ENCODE data around the gene MED10. TPM values are rescaled to one million over a fixed set of nuclear protein-coding genes. Genes with fewer than 3 reads are reported as not detected.

The MED10 gene
- total and polyA plus RNA-seq, 4 experiments from 2014 or later = 61.2 to 147 (median 84.7) TPM

DNA sequence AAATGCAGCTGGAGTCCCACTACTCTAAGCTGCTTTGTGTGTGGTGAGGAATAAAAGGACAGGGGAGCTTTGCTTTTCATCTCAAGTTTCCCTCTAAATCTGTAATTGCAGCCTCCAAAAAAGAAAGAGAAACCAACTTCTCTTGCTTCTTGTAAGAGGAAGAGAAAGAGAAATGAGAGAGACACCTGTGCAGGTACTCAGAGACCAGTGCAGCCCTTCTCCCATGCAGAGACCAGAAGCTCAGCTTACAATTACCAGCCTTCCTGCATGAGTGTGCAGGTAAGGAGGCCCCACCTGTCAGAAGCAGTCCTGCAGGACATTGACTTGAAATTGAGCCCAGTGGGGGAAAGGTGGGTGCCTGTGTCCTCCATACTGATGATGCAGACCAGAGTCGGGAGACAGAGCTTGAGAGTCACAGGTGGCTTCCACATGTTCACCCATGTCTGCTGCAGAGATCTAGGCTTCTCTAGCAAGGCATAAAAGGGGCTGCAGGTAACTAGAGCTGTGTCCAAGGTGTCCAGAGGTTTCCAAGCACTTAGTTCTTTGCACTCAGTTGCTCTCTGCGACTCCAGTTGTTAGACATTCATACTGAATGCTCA, 15.3 kb upstream of the MED10 start:
- Mint-ChIP-seq H3K27me3 (peaks cover 13 to 16% of the 10 kb centered on the region in 2 donors), H3K36me3 (peaks cover 0 to 2% of the 10 kb centered on the region in 2 donors), H3K27ac (no peak overlapping the region), H3K9me3 (no peaks in the 10 kb centered on the region), H3K4me3 (peak overlapping the region in 1 of 8 donors; percentile 1), H3K4me1 (peaks cover 0 to 9% (median 2%) of the 10 kb centered on the region in 4 donors)
- H3K4me3 ChIP-seq (ENCODE audit: low read length in 2 of 2) = no peak overlapping the region
- H3K27ac ChIP-seq (ENCODE audit: low read depth, low read length) = no peak overlapping the region
- H3K9me3 ChIP-seq (ENCODE audit: control insufficient read depth in 1 of 2, low read length in 2 of 2) = no peaks in the 10 kb centered on the region
- H3K4me1 ChIP-seq (ENCODE audit: insufficient read depth, low read length) = no peaks in the 10 kb centered on the region
- H3K36me3 ChIP-seq (ENCODE audit: insufficient read depth, low read length) = no peaks in the 10 kb centered on the region
- CTCF ChIA-PET (ENCODE audit: partially characterized antibody) = no interaction called here
- intact Hi-C loops (cut with micrococcal nuclease) = no loop called here
- DNase-seq = no peak
- POLR2A ChIA-PET (ENCODE audit: partially characterized antibody) = no interaction called here
- H3K27me3 ChIP-seq (ENCODE audit: insufficient read depth, low read length) = no peaks in the 10 kb centered on the region

DNA sequence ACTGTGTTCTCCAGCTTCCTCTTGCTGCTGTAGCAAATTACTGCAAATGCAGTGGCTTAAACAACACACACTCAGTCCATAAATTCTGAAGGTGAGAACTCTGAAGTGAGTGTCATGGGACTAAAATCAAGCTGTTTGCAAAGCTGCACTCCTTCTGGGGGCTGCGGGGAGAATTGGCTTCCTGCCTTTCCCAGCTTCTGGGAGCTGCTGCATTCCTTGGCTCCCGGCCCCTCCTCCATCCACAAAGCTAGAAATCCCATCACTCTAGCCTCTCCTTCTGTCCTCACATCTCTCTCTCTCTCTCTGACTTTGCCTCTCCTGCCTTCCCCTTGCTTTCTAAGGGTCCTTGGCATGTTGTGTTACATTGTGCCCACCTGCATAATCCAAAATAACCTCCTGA, 14.2 kb upstream of the MED10 start:
- Mint-ChIP-seq H3K27me3 (peaks cover 13 to 16% of the 10 kb centered on the region in 2 donors), H3K27ac (no peak overlapping the region), H3K4me3 (no peak overlapping the region), H3K9me3 (no peaks in the 10 kb centered on the region), H3K4me1 (peaks cover 0 to 9% (median 2%) of the 10 kb centered on the region in 4 donors), H3K36me3 (peaks cover 0 to 2% of the 10 kb centered on the region in 2 donors)
- intact Hi-C loops (cut with micrococcal nuclease) = no loop called here
- H3K27ac ChIP-seq (ENCODE audit: low read depth, low read length) = no peak overlapping the region
- CTCF ChIA-PET (ENCODE audit: partially characterized antibody) = no interaction called here
- H3K36me3 ChIP-seq (ENCODE audit: insufficient read depth, low read length) = no peaks in the 10 kb centered on the region
- H3K4me1 ChIP-seq (ENCODE audit: insufficient read depth, low read length) = no peaks in the 10 kb centered on the region
- H3K4me3 ChIP-seq (ENCODE audit: low read length in 2 of 2) = no peak overlapping the region
- H3K27me3 ChIP-seq (ENCODE audit: insufficient read depth, low read length) = no peaks in the 10 kb centered on the region
- POLR2A ChIA-PET (ENCODE audit: partially characterized antibody) = no interaction called here
- no peak for DNase-seq
- no peaks in the 10 kb centered on the region for H3K9me3 ChIP-seq (ENCODE audit: control insufficient read depth in 1 of 2, low read length in 2 of 2)

DNA sequence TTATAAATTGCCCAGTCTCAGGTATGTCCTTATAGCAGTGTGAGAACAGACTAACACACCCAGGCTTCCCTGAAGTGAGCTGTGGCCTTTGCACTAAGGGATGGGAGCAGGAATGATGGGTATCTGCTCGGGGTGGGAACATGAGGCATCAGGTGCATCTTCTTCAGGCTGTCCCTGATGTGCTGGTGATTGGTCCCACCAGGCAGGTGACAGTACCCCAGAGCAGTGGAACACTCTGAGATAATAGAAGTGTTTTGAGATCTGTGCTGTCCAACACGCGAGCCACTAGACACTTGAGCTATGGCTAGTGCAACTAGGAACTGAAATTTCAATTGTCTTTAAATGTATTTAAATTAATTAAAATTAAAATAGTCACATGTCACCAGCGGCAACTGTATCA, 12.8 kb upstream of the MED10 start:
- Mint-ChIP-seq H3K27ac (no peak overlapping the region), H3K27me3 (peaks cover 13 to 16% of the 10 kb centered on the region in 2 donors), H3K4me3 (no peak overlapping the region), H3K36me3 (peaks cover 0 to 2% of the 10 kb centered on the region in 2 donors), H3K4me1 (peaks cover 0 to 9% (median 2%) of the 10 kb centered on the region in 4 donors), H3K9me3 (no peaks in the 10 kb centered on the region)
- no peak for DNase-seq
- intact Hi-C loops (cut with micrococcal nuclease) = no loop called here
- H3K9me3 ChIP-seq (ENCODE audit: control insufficient read depth in 1 of 2, low read length in 2 of 2) = no peaks in the 10 kb centered on the region
- ChIA-PET POLR2A (ENCODE audit: partially characterized antibody) (no interaction called here), CTCF (ENCODE audit: partially characterized antibody) (no interaction called here)
- no peaks in the 10 kb centered on the region for H3K36me3 ChIP-seq (ENCODE audit: insufficient read depth, low read length)
- no peaks in the 10 kb centered on the region for H3K27me3 ChIP-seq (ENCODE audit: insufficient read depth, low read length)
- H3K4me3 ChIP-seq (ENCODE audit: low read length in 2 of 2) = no peak overlapping the region
- H3K4me1 ChIP-seq (ENCODE audit: insufficient read depth, low read length) = no peaks in the 10 kb centered on the region
- no peak overlapping the region for H3K27ac ChIP-seq (ENCODE audit: low read depth, low read length)

DNA sequence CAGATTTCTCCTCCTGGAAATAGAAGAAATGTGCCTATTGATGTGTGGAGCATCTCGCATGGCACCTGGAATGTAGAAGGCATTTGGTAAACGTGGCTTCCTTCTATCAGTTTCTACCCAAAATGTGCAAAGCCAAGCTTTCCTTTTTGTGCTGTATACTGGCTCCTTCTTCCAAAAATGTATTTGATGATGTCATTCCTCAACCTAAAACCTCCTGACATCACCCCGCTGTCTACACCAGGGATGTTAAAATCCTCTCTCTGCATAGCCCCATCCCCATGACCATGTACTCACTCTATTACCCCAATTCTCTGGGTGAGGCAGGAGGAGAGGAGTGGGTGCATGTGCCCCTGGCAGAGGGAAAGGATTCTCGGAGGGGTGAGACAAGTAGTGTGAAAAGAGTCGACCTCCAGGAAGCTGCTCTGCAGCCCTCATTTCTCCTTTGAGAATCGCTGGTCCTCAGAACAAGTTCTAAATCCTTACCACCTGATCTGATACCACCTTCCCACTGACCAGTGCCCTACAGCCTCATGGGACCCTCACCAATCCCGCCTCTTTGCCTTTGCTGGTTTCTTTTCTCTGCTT, 11.7 kb upstream of the MED10 start:
- H3K36me3 Mint-ChIP-seq = peaks cover 0 to 2% of the 10 kb centered on the region in 2 donors
- Histone ChIP-seq H3K27me3 (ENCODE audit: insufficient read depth, low read length) (no peaks in the 10 kb centered on the region), H3K27ac (ENCODE audit: low read depth, low read length) (no peak overlapping the region), H3K4me1 (ENCODE audit: insufficient read depth, low read length) (no peaks in the 10 kb centered on the region), H3K36me3 (ENCODE audit: insufficient read depth, low read length) (no peaks in the 10 kb centered on the region), H3K4me3 (ENCODE audit: low read length in 2 of 2) (no peak overlapping the region), H3K9me3 (ENCODE audit: control insufficient read depth in 1 of 2, low read length in 2 of 2) (no peaks in the 10 kb centered on the region)
- H3K9me3 Mint-ChIP-seq = no peaks in the 10 kb centered on the region
- intact Hi-C loops (cut with micrococcal nuclease) = no loop called here
- no peak overlapping the region for H3K27ac Mint-ChIP-seq
- ChIA-PET CTCF (ENCODE audit: partially characterized antibody) (no interaction called here), POLR2A (ENCODE audit: partially characterized antibody) (no interaction called here)
- DNase-seq = no peak
- peaks cover 0 to 9% (median 2%) of the 10 kb centered on the region in 4 donors for H3K4me1 Mint-ChIP-seq
- H3K4me3 Mint-ChIP-seq = no peak overlapping the region
- peaks cover 15 to 21% of the 10 kb centered on the region in 2 donors for H3K27me3 Mint-ChIP-seq

DNA sequence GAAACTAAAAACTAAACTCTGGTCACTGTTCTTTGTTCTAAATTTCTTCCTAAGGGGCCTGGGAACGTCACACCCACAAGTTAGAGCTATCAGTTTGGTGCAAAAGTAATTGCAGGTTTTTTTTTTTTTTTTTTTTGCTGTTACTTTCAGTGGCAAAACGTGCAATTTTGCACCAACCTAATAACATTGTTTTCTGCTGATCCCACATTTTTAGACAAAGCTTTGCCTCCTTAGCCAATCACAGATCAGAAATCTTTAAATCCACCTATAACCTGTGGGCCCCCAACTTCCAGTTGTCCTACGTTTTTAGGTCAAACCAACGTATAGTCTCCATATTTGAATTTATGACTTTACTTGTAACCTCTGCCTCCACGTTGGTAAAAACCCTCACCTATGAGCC, 11.1 kb upstream of the MED10 start:
- peaks cover 0 to 2% of the 10 kb centered on the region in 2 donors for H3K36me3 Mint-ChIP-seq
- POLR2A ChIA-PET (ENCODE audit: partially characterized antibody) = no interaction called here
- Histone ChIP-seq H3K4me1 (ENCODE audit: insufficient read depth, low read length) (no peaks in the 10 kb centered on the region), H3K9me3 (ENCODE audit: control insufficient read depth in 1 of 2, low read length in 2 of 2) (no peaks in the 10 kb centered on the region), H3K27me3 (ENCODE audit: insufficient read depth, low read length) (no peaks in the 10 kb centered on the region), H3K27ac (ENCODE audit: low read depth, low read length) (no peak overlapping the region), H3K36me3 (ENCODE audit: insufficient read depth, low read length) (no peaks in the 10 kb centered on the region), H3K4me3 (ENCODE audit: low read length in 2 of 2) (no peak overlapping the region)
- peaks cover 0 to 9% (median 2%) of the 10 kb centered on the region in 4 donors for H3K4me1 Mint-ChIP-seq
- intact Hi-C loops (cut with micrococcal nuclease) = no loop called here
- DNase-seq = no peak
- H3K27ac Mint-ChIP-seq = no peak overlapping the region
- CTCF ChIA-PET (ENCODE audit: partially characterized antibody) = no interaction called here
- no peaks in the 10 kb centered on the region for H3K9me3 Mint-ChIP-seq
- peaks cover 16 to 22% of the 10 kb centered on the region in 2 donors for H3K27me3 Mint-ChIP-seq
- no peak overlapping the region for H3K4me3 Mint-ChIP-seq

DNA sequence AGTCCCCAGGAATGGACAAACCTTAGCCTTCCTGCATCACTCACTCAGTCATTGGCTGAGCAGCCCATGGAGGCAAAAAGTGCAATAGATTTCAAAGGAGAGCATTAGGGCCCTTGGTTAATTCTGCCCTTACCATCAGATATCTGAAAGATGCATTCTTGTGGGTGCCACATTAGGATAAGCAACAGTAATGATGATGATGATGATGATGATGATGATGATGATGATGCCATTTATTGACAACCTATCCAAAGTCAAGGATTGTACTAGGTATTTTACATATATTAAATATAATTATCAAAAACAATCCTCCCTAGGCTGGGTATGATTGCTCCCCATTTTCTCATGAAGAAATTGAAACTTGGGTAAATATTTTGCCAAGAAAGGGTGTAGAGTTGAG, 9.6 kb upstream of the MED10 start:
- no peak overlapping the region for H3K27ac Mint-ChIP-seq
- no peaks in the 10 kb centered on the region for H3K4me1 ChIP-seq (ENCODE audit: insufficient read depth, low read length)
- H3K27ac ChIP-seq (ENCODE audit: low read depth, low read length) = no peak overlapping the region
- no peak overlapping the region for H3K4me3 Mint-ChIP-seq
- peaks cover 0 to 2% of the 10 kb centered on the region in 2 donors for H3K36me3 Mint-ChIP-seq
- no peak for DNase-seq
- H3K36me3 ChIP-seq (ENCODE audit: insufficient read depth, low read length) = no peaks in the 10 kb centered on the region
- POLR2A ChIA-PET (ENCODE audit: partially characterized antibody) = no interaction called here
- no peaks in the 10 kb centered on the region for H3K27me3 ChIP-seq (ENCODE audit: insufficient read depth, low read length)
- H3K4me3 ChIP-seq (ENCODE audit: low read length in 2 of 2) = no peak overlapping the region
- intact Hi-C loops (cut with micrococcal nuclease) = no loop called here
- H3K4me1 Mint-ChIP-seq = peaks cover 0 to 1% (median 0%) of the 10 kb centered on the region in 4 donors
- H3K9me3 ChIP-seq (ENCODE audit: control insufficient read depth in 1 of 2, low read length in 2 of 2) = no peaks in the 10 kb centered on the region
- H3K9me3 Mint-ChIP-seq = no peaks in the 10 kb centered on the region
- CTCF ChIA-PET (ENCODE audit: partially characterized antibody) = no interaction called here
- peaks cover 13 to 22% of the 10 kb centered on the region in 2 donors for H3K27me3 Mint-ChIP-seq

DNA sequence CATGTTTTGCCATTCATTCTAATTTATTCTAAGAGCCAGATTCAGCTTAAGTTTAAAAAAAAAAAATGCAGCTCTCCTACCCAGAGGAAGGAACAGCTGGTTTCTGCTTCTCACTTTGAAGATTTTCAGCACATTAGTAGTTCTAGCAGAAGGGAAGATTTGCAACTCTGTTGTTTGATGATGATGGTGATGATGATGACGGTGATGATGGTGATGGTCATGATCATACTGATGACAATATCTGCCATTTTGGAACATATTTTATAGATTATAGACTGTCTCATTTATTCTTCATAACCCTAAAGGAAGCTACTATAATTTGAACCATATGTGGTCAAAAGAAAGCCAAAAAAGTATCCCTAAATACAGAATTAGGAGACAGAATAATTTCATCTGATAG, 7.9 kb upstream of the MED10 start:
- no peaks in the 10 kb centered on the region for H3K9me3 ChIP-seq (ENCODE audit: control insufficient read depth in 1 of 2, low read length in 2 of 2)
- Mint-ChIP-seq H3K36me3 (no peaks in the 10 kb centered on the region), H3K27me3 (peaks cover 5 to 15% of the 10 kb centered on the region in 2 donors), H3K9me3 (no peaks in the 10 kb centered on the region), H3K4me1 (no peaks in the 10 kb centered on the region), H3K4me3 (no peak overlapping the region), H3K27ac (no peak overlapping the region)
- H3K27ac ChIP-seq (ENCODE audit: low read depth, low read length) = no peak overlapping the region
- DNase-seq = no peak
- intact Hi-C loops (cut with micrococcal nuclease) = no loop called here
- ChIA-PET CTCF (ENCODE audit: partially characterized antibody) (no interaction called here), POLR2A (ENCODE audit: partially characterized antibody) (interaction anchor here (0.8 to 0.9 kb wide), 2 partner anchors 8 to 9 kb away, joined by 3 read pairs; partner anchors contain the start of gene MED10)
- H3K4me3 ChIP-seq (ENCODE audit: low read length in 2 of 2) = no peak overlapping the region
- no peaks in the 10 kb centered on the region for H3K4me1 ChIP-seq (ENCODE audit: insufficient read depth, low read length)
- no peaks in the 10 kb centered on the region for H3K36me3 ChIP-seq (ENCODE audit: insufficient read depth, low read length)
- H3K27me3 ChIP-seq (ENCODE audit: insufficient read depth, low read length) = no peaks in the 10 kb centered on the region

Data from CD4-positive, alpha-beta memory T cell (primary cell).